Measurements from ENCODE around the gene HPN.
A peak's percentile ranks its signal among the peaks of the same experiment; 100 is the strongest.

HPN gene

GRCh38 chr19:35024095-35024494 lies 17.4 kb upstream of the HPN start:
- POLR2A ChIA-PET: no interaction called here

GRCh38 chr19:35025969-35026368 lies 15.6 kb upstream of the HPN start:
- H3K4me1 ChIP-seq (ENCODE audit: control insufficient read depth, insufficient read depth, low read length): peaks cover 8% of the 10 kb centered on the region
- H3K9me3 ChIP-seq (ENCODE audit: control insufficient read depth, insufficient read depth, low read depth, low read length): no peaks in the 10 kb centered on the region
- TF ChIP-seq ZNF202 (tag by site-specific recombination; IDR thresholded peaks at IDR 0.05; ENCODE audit: borderline replicate concordance) (no peak), GLIS2 (tag by site-specific recombination; IDR thresholded peaks at IDR 0.05) (peak; percentile 38)
- H3K36me3 ChIP-seq (ENCODE audit: control insufficient read depth in 2 of 2, insufficient read depth in 1 of 2, low read length in 2 of 2): peaks cover 75 to 77% of the 10 kb centered on the region in 2 experiments
- no peak overlapping the region for H3K4me3 ChIP-seq (ENCODE audit: low read depth, low read length)
- H3K27ac ChIP-seq (ENCODE audit: extremely low read depth, low read depth, low read length): no peak overlapping the region
- ChIA-PET CTCF (interaction anchor here (0.6 to 5.1 kb wide), 7 partner anchors 19 to 116 kb away, joined by 5 to 57 read pairs (median 5); no protein-coding TSS in a partner anchor), POLR2A (interaction anchor here (0.6 to 2.4 kb wide), 5 partner anchors 11 to 61 kb away, joined by 3 to 9 read pairs (median 3); no protein-coding TSS in a partner anchor)

More at GRCh38 chr19:35024095-35024494, 17.4 kb upstream of the HPN start:
- no peak overlapping the region for H3K4me3 ChIP-seq (ENCODE audit: low read depth, low read length)
- no peak overlapping the region for H3K27ac ChIP-seq (ENCODE audit: extremely low read depth, low read depth, low read length)
- H3K4me1 ChIP-seq (ENCODE audit: control insufficient read depth, insufficient read depth, low read length): no peaks in the 10 kb centered on the region
- TF ChIP-seq ATF2 (tag by site-specific recombination; IDR thresholded peaks at IDR 0.05; ENCODE audit: low read depth) (peak; percentile 84), ZNF629 (tag by site-specific recombination; IDR thresholded peaks at IDR 0.05) (peak; percentile 41; the same call in 1 of the 2 replicates), ZNF664 (tag by site-specific recombination; IDR thresholded peaks at IDR 0.05) (peak; percentile 63; the same call in 1 of the 2 replicates), AEBP2 (tag by site-specific recombination; IDR thresholded peaks at IDR 0.05; ENCODE audit: borderline replicate concordance) (no peak)
- CTCF ChIA-PET: interaction anchor here (1.0 kb wide), 1 partner anchor 33 kb away, joined by 5 read pairs; no protein-coding TSS in a partner anchor
- no peaks in the 10 kb centered on the region for H3K9me3 ChIP-seq (ENCODE audit: control insufficient read depth, insufficient read depth, low read depth, low read length)
- H3K36me3 ChIP-seq (ENCODE audit: control insufficient read depth in 2 of 2, insufficient read depth in 1 of 2, low read length in 2 of 2): peaks cover 93 to 94% of the 10 kb centered on the region in 2 experiments

- POLR2A ChIA-PET: interaction anchor here (0.6 to 2.4 kb wide), 7 partner anchors 10 to 62 kb away, joined by 3 to 10 read pairs (median 4); partner anchors contain the start of gene GRAMD1A
- TF ChIP-seq ZNF555 (tag by site-specific recombination; conservative IDR thresholded peaks at IDR 0.05) (no peak), ZNF530 (tag by site-specific recombination; IDR thresholded peaks at IDR 0.05; ENCODE audit: low read depth) (no peak), ZNF561 (tag by site-specific recombination; IDR thresholded peaks at IDR 0.05; ENCODE audit: borderline replicate concordance) (no peak), ZNF596 (tag by site-specific recombination; IDR thresholded peaks at IDR 0.05) (no peak), SCRT2 (tag by site-specific recombination; IDR thresholded peaks at IDR 0.05) (peak; percentile 58; the same call in 1 of the 2 replicates), GLIS1 (tag by site-specific recombination; IDR thresholded peaks at IDR 0.05) (peak; percentile 51), ZNF280C (tag by site-specific recombination; IDR thresholded peaks at IDR 0.05) (no peak), ZNF580 (tag by site-specific recombination; IDR thresholded peaks at IDR 0.05) (no peak), ZNF175 (tag by site-specific recombination; IDR thresholded peaks at IDR 0.05) (no peak), ZNF394 (tag by site-specific recombination; IDR thresholded peaks at IDR 0.05; ENCODE audit: borderline replicate concordance) (no peak), ZBTB44 (tag by site-specific recombination; IDR thresholded peaks at IDR 0.05) (peak; percentile 42; the same call in 1 of the 2 replicates), ZNF341 (tag by site-specific recombination; IDR thresholded peaks at IDR 0.05; ENCODE audit: low read depth) (no peak), ZNF548 (tag by site-specific recombination; IDR thresholded peaks at IDR 0.05) (no peak), ZNF600 (tag by site-specific recombination; IDR thresholded peaks at IDR 0.05) (peak; percentile 62; the same call in 1 of the 2 replicates)
- Histone ChIP-seq H3K4me1 (ENCODE audit: control insufficient read depth, insufficient read depth, low read length) (peaks cover 12% of the 10 kb centered on the region), H3K36me3 (ENCODE audit: control insufficient read depth in 2 of 2, insufficient read depth in 1 of 2, low read length in 2 of 2) (peaks cover 70 to 73% of the 10 kb centered on the region in 2 experiments), H3K27ac (ENCODE audit: extremely low read depth, low read depth, low read length) (no peak overlapping the region), H3K4me3 (ENCODE audit: low read depth, low read length) (no peak overlapping the region), H3K9me3 (ENCODE audit: control insufficient read depth, insufficient read depth, low read depth, low read length) (no peaks in the 10 kb centered on the region)
- CTCF ChIA-PET: interaction anchor here (0.6 to 5.1 kb wide), 9 partner anchors 14 to 116 kb away, joined by 3 to 57 read pairs (median 5); no protein-coding TSS in a partner anchor
These were observed 15.1 kb upstream of the HPN start for GRCh38 chr19:35026418-35026817.
